ENCODE results near the gene SHC3. TPM values are rescaled to one million over a fixed set of nuclear protein-coding genes. Genes with fewer than 3 reads are reported as not detected.

The SHC3 gene
- total and polyA plus RNA-seq, 8 donors, result 0.15 to 1.7 (median 1.0) TPM

DNA sequence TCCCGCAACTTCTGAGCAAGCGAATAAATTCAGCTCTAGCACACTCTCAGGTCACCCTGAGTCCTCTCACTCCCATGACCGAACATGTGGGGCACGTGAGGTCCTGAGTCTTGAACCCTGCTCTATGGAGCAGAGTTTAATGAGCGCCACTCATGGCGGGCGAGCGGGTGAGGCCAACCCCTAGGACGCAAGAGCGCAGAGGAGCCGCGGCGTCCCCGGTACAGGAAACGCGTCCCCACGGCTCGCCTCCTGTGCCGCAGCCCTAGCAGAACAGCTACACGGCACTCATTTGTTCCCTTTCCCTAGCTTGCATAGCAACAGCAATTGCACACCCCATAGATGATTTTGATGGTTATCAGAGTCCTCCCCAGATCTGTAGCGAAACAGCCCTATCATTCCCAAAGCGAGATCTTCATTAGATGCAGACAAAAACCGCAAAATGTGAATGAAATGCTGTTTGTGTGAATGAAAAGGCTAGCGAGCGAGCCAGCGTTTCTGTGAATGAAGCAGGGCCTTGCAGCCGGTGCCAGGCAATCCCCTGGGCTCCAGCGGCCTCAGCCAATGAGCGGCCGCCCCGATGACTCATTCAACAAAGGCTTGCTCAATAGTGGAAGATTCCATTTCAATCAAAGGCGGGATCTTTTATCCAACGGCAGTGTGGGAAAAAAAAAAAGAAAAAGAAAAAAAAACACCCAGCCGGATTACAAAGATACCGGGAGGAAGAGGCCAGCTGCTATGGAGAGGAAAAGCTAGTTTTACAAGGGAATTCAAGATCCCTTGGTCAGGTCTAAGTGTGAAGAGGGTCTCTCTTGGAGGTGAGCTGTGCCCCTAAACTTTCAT is 1.5 kb upstream of the SHC3 start:
- no peaks in the 10 kb centered on the region for H3K36me3 ChIP-seq
- peaks cover 20 to 49% (median 32%) of the 10 kb centered on the region in 3 donors for H3K27me3 ChIP-seq
- intact Hi-C loops (cut with DNase I; ENCODE audit: low total_unique reads), result loop anchor here (10.0 kb wide), 1 partner anchor 105 kb away; no protein-coding TSS in a partner anchor
- 1 to 2% (median 1%) methylated on average over 35 of the region's 35 CpGs for WGBS, 5 donors
- H3K4me3 ChIP-seq, result peak overlapping the region; percentile 35 to 42 (median 38)
- H3K9me3 ChIP-seq, result no peaks in the 10 kb centered on the region
- peak overlapping the region; percentile 57 to 82 (median 78) for H3K27ac ChIP-seq
- peaks cover 33 to 43% (median 37%) of the 10 kb centered on the region in 4 donors for H3K4me1 ChIP-seq
- TF ChIP-seq, protein P1, sequence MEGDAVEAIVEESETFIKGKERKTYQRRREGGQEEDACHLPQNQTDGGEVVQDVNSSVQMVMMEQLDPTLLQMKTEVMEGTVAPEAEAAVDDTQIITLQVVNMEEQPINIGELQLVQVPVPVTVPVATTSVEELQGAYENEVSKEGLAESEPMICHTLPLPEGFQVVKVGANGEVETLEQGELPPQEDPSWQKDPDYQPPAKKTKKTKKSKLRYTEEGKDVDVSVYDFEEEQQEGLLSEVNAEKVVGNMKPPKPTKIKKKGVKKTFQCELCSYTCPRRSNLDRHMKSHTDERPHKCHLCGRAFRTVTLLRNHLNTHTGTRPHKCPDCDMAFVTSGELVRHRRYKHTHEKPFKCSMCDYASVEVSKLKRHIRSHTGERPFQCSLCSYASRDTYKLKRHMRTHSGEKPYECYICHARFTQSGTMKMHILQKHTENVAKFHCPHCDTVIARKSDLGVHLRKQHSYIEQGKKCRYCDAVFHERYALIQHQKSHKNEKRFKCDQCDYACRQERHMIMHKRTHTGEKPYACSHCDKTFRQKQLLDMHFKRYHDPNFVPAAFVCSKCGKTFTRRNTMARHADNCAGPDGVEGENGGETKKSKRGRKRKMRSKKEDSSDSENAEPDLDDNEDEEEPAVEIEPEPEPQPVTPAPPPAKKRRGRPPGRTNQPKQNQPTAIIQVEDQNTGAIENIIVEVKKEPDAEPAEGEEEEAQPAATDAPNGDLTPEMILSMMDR (IDR thresholded peaks at IDR 0.05), result no peak
- TF ChIP-seq EP300 (IDR thresholded peaks at IDR 0.05), result no peak
- TF ChIP-seq POLR2AphosphoS5 (IDR thresholded peaks at IDR 0.05), result peak; percentile 48 to 80 (median 66)
- TF ChIP-seq POLR2A (IDR thresholded peaks at IDR 0.05), result peak in 1 of 4 donors; percentile 18
- peak; percentile 91 to 96 for DNase-seq

DNA sequence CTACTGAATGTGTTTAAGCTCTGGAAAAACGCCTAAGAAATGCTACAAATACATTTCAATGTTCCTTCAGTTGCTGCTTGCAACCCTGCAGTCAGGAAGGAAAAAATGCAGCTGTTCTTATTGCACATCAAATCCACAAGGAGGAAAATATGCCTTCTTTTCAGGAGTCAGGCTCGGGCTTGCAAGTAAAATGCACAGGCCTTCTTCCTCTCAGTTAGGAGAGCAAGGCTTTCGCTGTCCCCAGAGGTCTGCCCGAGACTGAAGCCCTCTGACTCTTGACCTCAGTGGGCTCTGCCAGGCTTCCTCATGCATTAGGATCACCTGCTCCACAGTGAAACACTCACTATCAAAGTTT is 899 bp upstream of the SHC3 start:
- intact Hi-C loops (cut with DNase I; ENCODE audit: low total_unique reads), result no loop called here
- DNase-seq, result peak in 1 of 2 donors; percentile 55
- peaks cover 33 to 43% (median 37%) of the 10 kb centered on the region in 4 donors for H3K4me1 ChIP-seq
- no peaks in the 10 kb centered on the region for H3K9me3 ChIP-seq
- peak overlapping the region; percentile 35 to 42 (median 38) for H3K4me3 ChIP-seq
- H3K27me3 ChIP-seq, result peaks cover 20 to 55% (median 32%) of the 10 kb centered on the region in 3 donors
- no peaks in the 10 kb centered on the region for H3K36me3 ChIP-seq
- TF ChIP-seq, protein P1 (IDR thresholded peaks at IDR 0.05), result no peak
- TF ChIP-seq POLR2A (IDR thresholded peaks at IDR 0.05) (no peak), EP300 (IDR thresholded peaks at IDR 0.05) (no peak), POLR2AphosphoS5 (IDR thresholded peaks at IDR 0.05) (no peak)
- WGBS, 5 donors, result 13 to 22% (median 15%) methylated on average over 4 of the region's 4 CpGs
- peak overlapping the region; percentile 33 to 82 (median 78) for H3K27ac ChIP-seq

DNA sequence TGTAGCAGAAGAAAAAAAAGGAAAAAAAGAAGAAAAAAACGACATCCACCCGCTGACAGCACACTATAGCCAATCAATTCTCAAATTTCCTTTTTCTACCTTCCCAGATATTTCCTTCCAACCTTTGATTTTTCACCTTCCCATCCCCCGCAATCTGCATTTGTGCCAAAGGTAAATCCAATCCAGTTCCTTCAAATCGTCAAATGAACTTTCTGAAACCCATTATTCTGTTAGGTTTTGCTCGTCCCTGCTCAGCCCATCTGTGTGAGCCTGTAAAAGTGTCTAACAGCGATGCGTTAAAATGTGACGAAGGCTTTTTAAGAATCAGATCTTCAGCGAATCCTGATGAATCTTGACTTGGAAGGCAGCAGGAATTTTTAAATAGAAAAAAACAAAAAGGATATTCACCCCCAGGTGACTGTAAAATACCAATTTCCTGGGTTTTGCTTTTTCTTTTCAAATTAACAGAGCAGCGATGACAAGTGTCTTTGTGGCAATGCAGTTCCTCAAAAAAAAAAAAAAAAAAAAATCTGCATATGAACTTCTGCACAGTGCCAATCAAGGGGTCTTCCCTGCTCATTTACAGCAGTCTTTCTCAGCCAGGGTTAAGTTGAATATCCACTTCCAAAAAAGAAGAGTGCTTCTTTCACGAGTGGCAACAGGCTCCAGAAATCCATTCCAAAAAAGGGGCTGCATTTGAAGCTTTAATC is 367 bp upstream of the SHC3 start:
- Histone ChIP-seq H3K36me3 (no peaks in the 10 kb centered on the region), H3K4me1 (peaks cover 33 to 43% (median 37%) of the 10 kb centered on the region in 4 donors), H3K9me3 (no peaks in the 10 kb centered on the region), H3K4me3 (peak overlapping the region; percentile 42 to 58 (median 50)), H3K27me3 (peaks cover 20 to 57% (median 32%) of the 10 kb centered on the region in 3 donors), H3K27ac (peak overlapping the region in 2 of 5 donors; percentile 79 to 82)
- TF ChIP-seq POLR2AphosphoS5 (IDR thresholded peaks at IDR 0.05), result no peak
- TF ChIP-seq, protein P1 (IDR thresholded peaks at IDR 0.05), result no peak
- no peak for TF ChIP-seq EP300 (IDR thresholded peaks at IDR 0.05)
- TF ChIP-seq POLR2A (IDR thresholded peaks at IDR 0.05), result no peak
- no peak for DNase-seq
- 58 to 66% (median 64%) methylated on average over 11 of the region's 11 CpGs for WGBS, 5 donors
- intact Hi-C loops (cut with DNase I; ENCODE audit: low total_unique reads), result no loop called here

All from stomach (tissue), 9 donors.